ENCODE measurements around the gene LMNTD2. TPM values are rescaled to one million over a fixed set of nuclear protein-coding genes. Genes with fewer than 3 reads are reported as not detected.

Gene LMNTD2
- total RNA-seq, 1 experiment from 2014 or later: 6.1 TPM

- Mint-ChIP-seq H3K27ac (ENCODE audit: low read depth, unreplicated experiment) (no peak overlapping the region), H3K27me3 (ENCODE audit: insufficient read depth, unreplicated experiment) (no peaks in the 10 kb centered on the region), H3K4me3 (ENCODE audit: unreplicated experiment) (no peak overlapping the region), H3K36me3 (ENCODE audit: insufficient read depth, unreplicated experiment) (peaks cover 35% of the 10 kb centered on the region), H3K9me3 (ENCODE audit: unreplicated experiment) (no peaks in the 10 kb centered on the region), H3K4me1 (ENCODE audit: insufficient read depth, unreplicated experiment) (no peaks in the 10 kb centered on the region)
- ChIA-PET CTCF (interaction anchor here (1.2 to 3.6 kb wide), 2 partner anchors 12 to 13 kb away, joined by 4 to 23 read pairs; no protein-coding TSS in a partner anchor), POLR2A (interaction anchor here (0.7 kb wide), 1 partner anchor 35 kb away, joined by 3 read pairs; no protein-coding TSS in a partner anchor)
- no peak for TF ChIP-seq CTCF (IDR thresholded peaks at IDR 0.05; ENCODE audit: unreplicated experiment)
- no peak for DNase-seq (ENCODE audit: unreplicated experiment)
- intact Hi-C loops (cut with micrococcal nuclease): no loop called here
- no TSS peak for BruUV-seq (replicated peaks)
Measured at GRCh38 chr11:530960-531831, 29.3 kb downstream of the LMNTD2 start.

- POLR2A ChIA-PET: no interaction called here
- DNase-seq (ENCODE audit: unreplicated experiment): no peak
- H3K4me1 Mint-ChIP-seq (ENCODE audit: insufficient read depth, unreplicated experiment): no peaks in the 10 kb centered on the region
- BruUV-seq (replicated peaks): no TSS peak
- no peaks in the 10 kb centered on the region for H3K27me3 Mint-ChIP-seq (ENCODE audit: insufficient read depth, unreplicated experiment)
- intact Hi-C loops (cut with micrococcal nuclease): no loop called here
- H3K4me3 Mint-ChIP-seq (ENCODE audit: unreplicated experiment): no peak overlapping the region
- peaks cover 39% of the 10 kb centered on the region for H3K36me3 Mint-ChIP-seq (ENCODE audit: insufficient read depth, unreplicated experiment)
- H3K9me3 Mint-ChIP-seq (ENCODE audit: unreplicated experiment): no peaks in the 10 kb centered on the region
- H3K27ac Mint-ChIP-seq (ENCODE audit: low read depth, unreplicated experiment): no peak overlapping the region
- CTCF ChIA-PET: interaction anchor here (1.5 kb wide), 1 partner anchor 11 kb away, joined by 3 read pairs; no protein-coding TSS in a partner anchor
- no peak for TF ChIP-seq CTCF (IDR thresholded peaks at IDR 0.05; ENCODE audit: unreplicated experiment)
Measured at GRCh38 chr11:529728-530411, 30.7 kb downstream of the LMNTD2 start.

- TF ChIP-seq CTCF (IDR thresholded peaks at IDR 0.05; ENCODE audit: unreplicated experiment): no peak
- POLR2A ChIA-PET: no interaction called here
- intact Hi-C loops (cut with micrococcal nuclease): no loop called here
- H3K9me3 Mint-ChIP-seq (ENCODE audit: unreplicated experiment): no peaks in the 10 kb centered on the region
- no TSS peak for BruUV-seq (replicated peaks)
- peaks cover 37% of the 10 kb centered on the region for H3K36me3 Mint-ChIP-seq (ENCODE audit: insufficient read depth, unreplicated experiment)
- no peak overlapping the region for H3K4me3 Mint-ChIP-seq (ENCODE audit: unreplicated experiment)
- CTCF ChIA-PET: interaction anchor here (0.6 to 1.5 kb wide), 2 partner anchors 10 to 81 kb away, joined by 3 read pairs; no protein-coding TSS in a partner anchor
- H3K4me1 Mint-ChIP-seq (ENCODE audit: insufficient read depth, unreplicated experiment): no peaks in the 10 kb centered on the region
- H3K27ac Mint-ChIP-seq (ENCODE audit: low read depth, unreplicated experiment): no peak overlapping the region
- no peaks in the 10 kb centered on the region for H3K27me3 Mint-ChIP-seq (ENCODE audit: insufficient read depth, unreplicated experiment)
- no peak for DNase-seq (ENCODE audit: unreplicated experiment)
Measured at GRCh38 chr11:528815-529727, 31.5 kb downstream of the LMNTD2 start.
